H1 (cell line): Measurements from ENCODE around the gene TWSG1. TPM values are rescaled to one million over a fixed set of nuclear protein-coding genes. Genes with fewer than 3 reads are reported as not detected.

Experiments
- KDM5A ChIP-seq: fragments of 200-600 bp; IDR thresholded peaks from 2 replicates; pipeline ENCODE4 v1.7.1; 2012; ENCODE audit warnings: mild to moderate bottlenecking, low read length, inconsistent platforms, mixed read lengths
- RAD21 ChIP-seq, 2 experiments: IDR thresholded peaks in 1 of 2; conservative IDR thresholded peaks in 1 of 2; 2 replicates each; pipeline ENCODE4 v1.6.1; 2011; ENCODE audit warnings: low read depth in 2 of 2, low read length in 2 of 2, improper control_type of control experiment in 1 of 2, inconsistent platforms in 1 of 2, mild to moderate bottlenecking in 1 of 2, moderate library complexity in 1 of 2
- SIX5 ChIP-seq: IDR thresholded peaks from 2 replicates; pipeline ENCODE4 v1.6.1; 2011; ENCODE audit warnings: mild to moderate bottlenecking, low read depth, low read length
- SP1 ChIP-seq: IDR thresholded peaks from 2 replicates; pipeline ENCODE4 v1.6.1; 2011; ENCODE audit warnings: low read depth, low read length
- SP4 ChIP-seq: IDR thresholded peaks from 2 replicates; pipeline ENCODE4 v1.6.1; 2012; ENCODE audit warnings: low read length, inconsistent platforms
- USF2 ChIP-seq: IDR thresholded peaks from 2 replicates; pipeline ENCODE4 v1.6.1; 2011; ENCODE audit warnings: low read length, improper control_type of control experiment
- YY1 ChIP-seq: IDR thresholded peaks from 2 replicates; pipeline ENCODE4 v1.6.1; 2011; ENCODE audit warnings: low read depth, mild to moderate bottlenecking, low read length
- polyA plus RNA-seq, 7 experiments: library from polyadenylated mRNA; depleted of rRNA in 3 of 7; stranded (reverse) in 5 of 7; unstranded in 2 of 7; fragments of >200 nt in 5 of 7; fragments of 200-250 nt in 2 of 7; gene quantifications; 1 replicate in 5 of 7; 2 replicates in 1 of 7; 4 replicates in 1 of 7; pipeline versions ENCODE4 v1.2.1 to v1.2.3, GENCODE V29; 2011 to 2013; ENCODE audit warnings: missing spikeins in 2 of 7, mixed read lengths in 2 of 7
- total RNA-seq: library from RNA; stranded (reverse); fragmentation: NEBNext Ultra II Directional; extraction: Animal tissue kit (Norgen Biotek cat#: 25700); gene quantifications from 2 replicates; pipeline ENCODE4 v1.2.1, GENCODE V29; 2021

The TWSG1 gene
- total and polyA plus RNA-seq, 2 of the 8 experiments (the other 6 are each of a cell fraction or from before 2014, with no cell fraction given) = 11.8 to 19.8 TPM

GRCh38 chr18:9436206-9436929, 101.8 kb downstream of the TWSG1 start (continued):
- TF ChIP-seq USF2 = no peak
- TF ChIP-seq SP4 = no peak
- TF ChIP-seq KDM5A = no peak
- TF ChIP-seq YY1 = no peak
- no peak for TF ChIP-seq RAD21 (IDR thresholded peaks at IDR 0.05 in 1 of 2, conservative IDR thresholded peaks at IDR 0.05 in 1 of 2; ENCODE audit: low read depth in 2 of 2, low read length in 2 of 2)
- no peak for TF ChIP-seq SP1
- TF ChIP-seq SIX5 = no peak
